HG02798 (cell line): Measurements from ENCODE around the gene RTBDN.

Experiments
- ATAC-seq: cut with Tn5 transposase; IDR thresholded peaks from one replicate; pipeline ENCODE4 v1.9.1; 2021; ENCODE audit warnings: mild to moderate bottlenecking; ENCODE audit not compliant: unreplicated experiment, poor library complexity

RTBDN gene

GRCh38 chr19:12794196-12794941 is 40.0 kb downstream of the RTBDN start:
- ATAC-seq: no peak

GRCh38 chr19:12793290-12794195 is 40.8 kb downstream of the RTBDN start:
- ATAC-seq: peak; percentile 39

GRCh38 chr19:12792853-12793289 is 41.5 kb downstream of the RTBDN start:
- ATAC-seq: no peak

GRCh38 chr19:12792051-12792852 is 42.1 kb downstream of the RTBDN start:
- no peak for ATAC-seq

- ATAC-seq: peak; percentile 35
Measured at GRCh38 chr19:12791345-12792050, 42.9 kb downstream of the RTBDN start, which contains the start of gene JUNB. Gene JUNB, plus strand, starts transcription at chr19:12791486. Its CDS starts 286 bp downstream, at chr19:12791772.

- no peak for ATAC-seq
Measured at GRCh38 chr19:12790628-12791344, 43.6 kb downstream of the RTBDN start.

- peak; percentile 48 for ATAC-seq
Measured at GRCh38 chr19:12789904-12790619, 44.3 kb downstream of the RTBDN start.

- ATAC-seq: no peak
Measured at GRCh38 chr19:12789098-12789903, 45.1 kb downstream of the RTBDN start.

- ATAC-seq: no peak
Measured at GRCh38 chr19:12788682-12789097, 45.7 kb downstream of the RTBDN start.

- ATAC-seq: no peak
Measured at GRCh38 chr19:12788042-12788681, 46.2 kb downstream of the RTBDN start.

GRCh38 chr19:12787458-12787857 is 46.9 kb downstream of the RTBDN start:
- no peak for ATAC-seq

GRCh38 chr19:12786952-12787351 is 47.4 kb downstream of the RTBDN start:
- ATAC-seq: no peak

GRCh38 chr19:12786141-12786870 is 48.1 kb downstream of the RTBDN start:
- no peak for ATAC-seq

- ATAC-seq: no peak
Measured at GRCh38 chr19:12785431-12786031, 48.8 kb downstream of the RTBDN start.

- no peak for ATAC-seq
Measured at GRCh38 chr19:12784871-12785430, 49.4 kb downstream of the RTBDN start.

- ATAC-seq: no peak
Measured at GRCh38 chr19:12784394-12784870, 49.9 kb downstream of the RTBDN start.
